ENCODE data around the gene WFDC12.
"Not testable (repeated sequence)": the region's sequence is repeated elsewhere in the genome, so short reads cannot be mapped to it uniquely, and the experiment has no call there.

DNA sequence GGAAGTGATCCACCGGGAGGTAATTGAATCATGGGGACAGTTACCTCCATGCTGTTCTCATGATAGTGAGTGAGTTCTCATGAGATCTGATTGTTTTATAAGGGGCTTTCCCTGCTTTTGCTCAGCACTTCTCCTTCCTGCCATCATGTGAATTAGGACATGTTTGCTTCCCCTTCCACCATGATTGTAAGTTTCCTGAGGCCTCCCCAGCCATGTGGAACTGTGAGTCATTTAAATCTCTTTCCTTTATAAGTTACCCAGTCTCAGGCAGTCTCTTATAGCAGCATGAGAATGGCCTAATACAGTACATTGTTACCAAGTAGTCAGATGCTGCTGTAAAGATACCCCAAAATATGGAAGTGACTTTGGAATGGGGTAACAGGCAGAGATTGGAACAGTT, 30.5 kb upstream of the WFDC12 start:
- TF ChIP-seq, protein P1, sequence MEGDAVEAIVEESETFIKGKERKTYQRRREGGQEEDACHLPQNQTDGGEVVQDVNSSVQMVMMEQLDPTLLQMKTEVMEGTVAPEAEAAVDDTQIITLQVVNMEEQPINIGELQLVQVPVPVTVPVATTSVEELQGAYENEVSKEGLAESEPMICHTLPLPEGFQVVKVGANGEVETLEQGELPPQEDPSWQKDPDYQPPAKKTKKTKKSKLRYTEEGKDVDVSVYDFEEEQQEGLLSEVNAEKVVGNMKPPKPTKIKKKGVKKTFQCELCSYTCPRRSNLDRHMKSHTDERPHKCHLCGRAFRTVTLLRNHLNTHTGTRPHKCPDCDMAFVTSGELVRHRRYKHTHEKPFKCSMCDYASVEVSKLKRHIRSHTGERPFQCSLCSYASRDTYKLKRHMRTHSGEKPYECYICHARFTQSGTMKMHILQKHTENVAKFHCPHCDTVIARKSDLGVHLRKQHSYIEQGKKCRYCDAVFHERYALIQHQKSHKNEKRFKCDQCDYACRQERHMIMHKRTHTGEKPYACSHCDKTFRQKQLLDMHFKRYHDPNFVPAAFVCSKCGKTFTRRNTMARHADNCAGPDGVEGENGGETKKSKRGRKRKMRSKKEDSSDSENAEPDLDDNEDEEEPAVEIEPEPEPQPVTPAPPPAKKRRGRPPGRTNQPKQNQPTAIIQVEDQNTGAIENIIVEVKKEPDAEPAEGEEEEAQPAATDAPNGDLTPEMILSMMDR (IDR thresholded peaks at IDR 0.05) = not testable (repeated sequence)
- TF ChIP-seq POLR2A (IDR thresholded peaks at IDR 0.05) = not testable (repeated sequence)

Data from uterus (tissue), 2 donors.